Measurements from ENCODE around the gene CCSER2.
"Not testable (repeated sequence)": the region's sequence is repeated elsewhere in the genome, so short reads cannot be mapped to it uniquely, and the experiment has no call there.

The CCSER2 gene

GRCh38 chr10:84522612-84523462 is 194.4 kb downstream of the CCSER2 start:
- H3K4me3 ChIP-seq (ENCODE audit: low read depth, low read length) = no peak overlapping the region
- TF ChIP-seq MAX (IDR thresholded peaks at IDR 0.05; ENCODE audit: low read depth, low read length) (no peak), CTCF (IDR thresholded peaks at IDR 0.05; ENCODE audit: low read depth, low read length) (no peak)
- DNase-seq (ENCODE audit: low read depth) = no peak

- TF ChIP-seq MAX (IDR thresholded peaks at IDR 0.05; ENCODE audit: low read depth, low read length) (no peak), MYC (IDR thresholded peaks at IDR 0.05; ENCODE audit: low read depth, low read length) (no peak), CTCF (IDR thresholded peaks at IDR 0.05; ENCODE audit: low read depth, low read length) (no peak), POLR2A (IDR thresholded peaks at IDR 0.05; ENCODE audit: extremely low read depth, insufficient read length) (no peak)
- DNase-seq (ENCODE audit: low read depth) = no peak
These were observed 195.1 kb downstream of the CCSER2 start for GRCh38 chr10:84523526-84523925.

GRCh38 chr10:84524435-84524834 is 196.0 kb downstream of the CCSER2 start:
- no peak for TF ChIP-seq MYC (IDR thresholded peaks at IDR 0.05; ENCODE audit: low read depth, low read length)
- TF ChIP-seq MAX (IDR thresholded peaks at IDR 0.05; ENCODE audit: low read depth, low read length) = no peak
- TF ChIP-seq POLR2A (IDR thresholded peaks at IDR 0.05; ENCODE audit: extremely low read depth, insufficient read length) = no peak
- TF ChIP-seq CTCF (IDR thresholded peaks at IDR 0.05; ENCODE audit: low read depth, low read length) = no peak
- DNase-seq (ENCODE audit: low read depth) = no peak
- no peak overlapping the region for H3K4me3 ChIP-seq (ENCODE audit: low read depth, low read length)

More at GRCh38 chr10:84523526-84523925, 195.1 kb downstream of the CCSER2 start:
- no peak overlapping the region for H3K4me3 ChIP-seq (ENCODE audit: low read depth, low read length)

- H3K4me3 ChIP-seq (ENCODE audit: low read depth, low read length) = no peak overlapping the region
- no peak for DNase-seq (ENCODE audit: low read depth)
- TF ChIP-seq POLR2A (IDR thresholded peaks at IDR 0.05; ENCODE audit: extremely low read depth, insufficient read length) = no peak
- TF ChIP-seq MAX (IDR thresholded peaks at IDR 0.05; ENCODE audit: low read depth, low read length) = no peak
- no peak for TF ChIP-seq MYC (IDR thresholded peaks at IDR 0.05; ENCODE audit: low read depth, low read length)
- no peak for TF ChIP-seq CTCF (IDR thresholded peaks at IDR 0.05; ENCODE audit: low read depth, low read length)
These were observed 196.9 kb downstream of the CCSER2 start for GRCh38 chr10:84525120-84525806.

GRCh38 chr10:84525807-84526182 is 197.4 kb downstream of the CCSER2 start:
- H3K4me3 ChIP-seq (ENCODE audit: low read depth, low read length); DNase-seq (ENCODE audit: low read depth): not testable (repeated sequence)

GRCh38 chr10:84527386-84527785 is 199.0 kb downstream of the CCSER2 start:
- DNase-seq (ENCODE audit: low read depth); H3K4me3 ChIP-seq (ENCODE audit: low read depth, low read length): not testable (repeated sequence)

- H3K4me3 ChIP-seq (ENCODE audit: low read depth, low read length); DNase-seq (ENCODE audit: low read depth): not testable (repeated sequence)
These were observed 200.1 kb downstream of the CCSER2 start for GRCh38 chr10:84528526-84528925.

Measured in NB4 (cell line).